ENCODE results near the gene NOP9.

The NOP9 gene

GRCh38 chr14:24268225-24268624 is 31.4 kb upstream of the NOP9 start:
- Histone ChIP-seq H3K27me3 (ENCODE audit: insufficient read depth, low read length, poor library complexity, severe bottlenecking) (no peaks in the 10 kb centered on the region), H3K9me2 (replicated peaks; ENCODE audit: low read depth, low read length) (no peaks in the 10 kb centered on the region), H3K36me3 (ENCODE audit: insufficient read depth, low read length) (no peaks in the 10 kb centered on the region), H3F3A (ENCODE audit: low read depth) (no peaks in the 10 kb centered on the region), H3K9me3 (ENCODE audit: insufficient read depth, low read depth, low read length) (no peaks in the 10 kb centered on the region), H3K4me1 (ENCODE audit: insufficient read depth, low read length, poor library complexity, severe bottlenecking) (peaks cover 14% of the 10 kb centered on the region), H4K20me1 (ENCODE audit: insufficient read depth, low read length, poor library complexity, severe bottlenecking) (no peaks in the 10 kb centered on the region), H3K4me3 (ENCODE audit: low read length, poor library complexity, severe bottlenecking) (no peak overlapping the region), H3K79me2 (ENCODE audit: insufficient read depth, low read length) (peaks cover 14% of the 10 kb centered on the region; the same call in 1 of the 2 replicates), H3K4me2 (ENCODE audit: low read depth, low read length, poor library complexity, severe bottlenecking) (no peak overlapping the region), H3K9ac (ENCODE audit: low read depth, low read length, poor library complexity, severe bottlenecking) (no peak overlapping the region), H2AFZ (ENCODE audit: low read length) (no peak overlapping the region)
- TF ChIP-seq EZH2phosphoT487 (IDR thresholded peaks at IDR 0.05; ENCODE audit: borderline replicate concordance) (no peak), CTCF (conservative IDR thresholded peaks at IDR 0.05; ENCODE audit: low read length) (no peak)

- no peaks in the 10 kb centered on the region for H3K36me3 ChIP-seq (ENCODE audit: insufficient read depth, low read length)
- no peak overlapping the region for H3K9ac ChIP-seq (ENCODE audit: low read depth, low read length, poor library complexity, severe bottlenecking)
- no peak overlapping the region for H3K4me3 ChIP-seq (ENCODE audit: low read length, poor library complexity, severe bottlenecking)
- H2AFZ ChIP-seq (ENCODE audit: low read length), result no peak overlapping the region
- no peaks in the 10 kb centered on the region for H3K27me3 ChIP-seq (ENCODE audit: insufficient read depth, low read length, poor library complexity, severe bottlenecking)
- no peak overlapping the region for H3K4me2 ChIP-seq (ENCODE audit: low read depth, low read length, poor library complexity, severe bottlenecking)
- no peaks in the 10 kb centered on the region for H3K9me2 ChIP-seq (replicated peaks; ENCODE audit: low read depth, low read length)
- TF ChIP-seq CTCF (conservative IDR thresholded peaks at IDR 0.05; ENCODE audit: low read length) (no peak), EZH2phosphoT487 (IDR thresholded peaks at IDR 0.05; ENCODE audit: borderline replicate concordance) (no peak)
- H3K9me3 ChIP-seq (ENCODE audit: insufficient read depth, low read depth, low read length), result no peaks in the 10 kb centered on the region
- H3K4me1 ChIP-seq (ENCODE audit: insufficient read depth, low read length, poor library complexity, severe bottlenecking), result peaks cover 14% of the 10 kb centered on the region
- H4K20me1 ChIP-seq (ENCODE audit: insufficient read depth, low read length, poor library complexity, severe bottlenecking), result no peaks in the 10 kb centered on the region
- H3F3A ChIP-seq (ENCODE audit: low read depth), result no peaks in the 10 kb centered on the region
- peaks cover 14% of the 10 kb centered on the region; the same call in 1 of the 2 replicates for H3K79me2 ChIP-seq (ENCODE audit: insufficient read depth, low read length)
Observed at GRCh38 chr14:24269368-24269767, 30.3 kb upstream of the NOP9 start.

- peak overlapping the region; percentile 92 for H3K9ac ChIP-seq (ENCODE audit: low read depth, low read length, poor library complexity, severe bottlenecking)
- H3K4me3 ChIP-seq (ENCODE audit: low read length, poor library complexity, severe bottlenecking), result peak overlapping the region; percentile 84
- no peaks in the 10 kb centered on the region for H3K9me2 ChIP-seq (replicated peaks; ENCODE audit: low read depth, low read length)
- H3K27me3 ChIP-seq (ENCODE audit: insufficient read depth, low read length, poor library complexity, severe bottlenecking), result no peaks in the 10 kb centered on the region
- peaks cover 14% of the 10 kb centered on the region for H3K4me1 ChIP-seq (ENCODE audit: insufficient read depth, low read length, poor library complexity, severe bottlenecking)
- no peaks in the 10 kb centered on the region for H4K20me1 ChIP-seq (ENCODE audit: insufficient read depth, low read length, poor library complexity, severe bottlenecking)
- H3F3A ChIP-seq (ENCODE audit: low read depth), result no peaks in the 10 kb centered on the region
- TF ChIP-seq CTCF (conservative IDR thresholded peaks at IDR 0.05; ENCODE audit: low read length) (no peak), EZH2phosphoT487 (IDR thresholded peaks at IDR 0.05; ENCODE audit: borderline replicate concordance) (no peak)
- no peaks in the 10 kb centered on the region for H3K36me3 ChIP-seq (ENCODE audit: insufficient read depth, low read length)
- peaks cover 14% of the 10 kb centered on the region; the same call in 1 of the 2 replicates for H3K79me2 ChIP-seq (ENCODE audit: insufficient read depth, low read length)
- no peak overlapping the region for H2AFZ ChIP-seq (ENCODE audit: low read length)
- peak overlapping the region; percentile 97 for H3K4me2 ChIP-seq (ENCODE audit: low read depth, low read length, poor library complexity, severe bottlenecking)
- no peaks in the 10 kb centered on the region for H3K9me3 ChIP-seq (ENCODE audit: insufficient read depth, low read depth, low read length)
Observed at GRCh38 chr14:24269910-24270536, 29.6 kb upstream of the NOP9 start.
